ENCODE measurements around the gene RNASEH2C.

DNA sequence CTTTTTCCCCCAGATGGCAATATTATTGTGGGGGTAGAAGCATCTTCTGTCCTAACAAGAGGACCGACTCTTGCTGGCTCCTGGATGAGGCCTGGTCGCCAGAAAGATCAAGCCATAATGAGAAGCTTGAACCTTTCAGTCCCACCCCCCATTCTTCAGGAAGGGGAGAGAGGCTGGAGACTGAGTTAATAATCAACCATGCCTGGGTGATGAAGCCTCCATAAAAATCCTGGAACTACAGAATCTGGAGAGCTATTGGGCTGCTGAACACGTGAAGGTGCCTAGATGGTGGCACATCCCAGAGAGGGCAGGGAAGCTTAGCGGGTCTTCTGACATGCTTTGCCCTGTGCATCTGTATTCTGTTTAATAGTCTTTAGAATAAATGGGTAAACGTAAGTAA lies 43.8 kb upstream of the RNASEH2C start:
- TF ChIP-seq SIN3A (IDR thresholded peaks at IDR 0.05; ENCODE audit: borderline replicate concordance, insufficient read depth, low read depth, low read length) (no peak), POLR2AphosphoS5 (IDR thresholded peaks at IDR 0.05; ENCODE audit: low read depth, low read length) (no peak), TCF7L2 (IDR thresholded peaks at IDR 0.05; ENCODE audit: low read depth, low read length) (no peak)
- TF ChIP-seq, protein P1, sequence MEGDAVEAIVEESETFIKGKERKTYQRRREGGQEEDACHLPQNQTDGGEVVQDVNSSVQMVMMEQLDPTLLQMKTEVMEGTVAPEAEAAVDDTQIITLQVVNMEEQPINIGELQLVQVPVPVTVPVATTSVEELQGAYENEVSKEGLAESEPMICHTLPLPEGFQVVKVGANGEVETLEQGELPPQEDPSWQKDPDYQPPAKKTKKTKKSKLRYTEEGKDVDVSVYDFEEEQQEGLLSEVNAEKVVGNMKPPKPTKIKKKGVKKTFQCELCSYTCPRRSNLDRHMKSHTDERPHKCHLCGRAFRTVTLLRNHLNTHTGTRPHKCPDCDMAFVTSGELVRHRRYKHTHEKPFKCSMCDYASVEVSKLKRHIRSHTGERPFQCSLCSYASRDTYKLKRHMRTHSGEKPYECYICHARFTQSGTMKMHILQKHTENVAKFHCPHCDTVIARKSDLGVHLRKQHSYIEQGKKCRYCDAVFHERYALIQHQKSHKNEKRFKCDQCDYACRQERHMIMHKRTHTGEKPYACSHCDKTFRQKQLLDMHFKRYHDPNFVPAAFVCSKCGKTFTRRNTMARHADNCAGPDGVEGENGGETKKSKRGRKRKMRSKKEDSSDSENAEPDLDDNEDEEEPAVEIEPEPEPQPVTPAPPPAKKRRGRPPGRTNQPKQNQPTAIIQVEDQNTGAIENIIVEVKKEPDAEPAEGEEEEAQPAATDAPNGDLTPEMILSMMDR (IDR thresholded peaks at IDR 0.05), result no peak

Data from Panc1 (cell line).